ENCODE measurements around the gene SHD.

Gene SHD

DNA sequence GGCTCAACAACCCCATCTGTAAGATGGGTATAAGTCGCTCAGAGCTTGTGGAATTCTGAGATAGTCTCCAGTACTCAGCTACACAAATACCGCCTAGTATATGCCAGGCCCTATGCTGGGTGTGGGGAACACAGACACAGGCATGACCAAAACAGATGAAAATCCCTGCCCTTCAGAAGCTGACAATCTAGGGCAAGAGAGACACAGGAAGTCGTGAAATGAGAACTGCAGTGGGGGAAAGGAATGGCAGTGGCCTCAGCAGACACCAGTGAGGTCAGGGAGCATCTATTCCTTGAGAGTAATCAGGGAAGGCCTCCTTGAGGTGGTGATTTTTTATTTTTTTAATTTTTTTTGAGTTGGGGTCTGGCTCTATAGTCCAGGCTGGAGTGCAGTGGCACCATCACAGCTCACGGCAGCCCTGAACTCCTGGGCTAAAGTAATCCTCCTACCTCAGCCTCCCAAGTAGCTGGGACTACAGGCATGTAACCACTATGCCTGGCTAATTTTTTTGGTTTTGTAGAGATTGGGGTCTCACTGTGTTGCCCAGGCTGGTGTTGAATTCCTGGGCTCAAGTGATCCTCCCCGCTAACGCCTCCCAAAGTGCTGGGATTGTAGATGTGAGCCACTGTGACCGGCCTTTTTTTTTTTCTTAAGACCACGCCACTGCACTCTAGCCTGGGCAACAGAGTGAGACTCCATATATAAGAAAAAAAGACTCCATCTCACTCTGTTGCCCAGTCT, 19.9 kb downstream of the SHD start:
- DNase-seq: no peak

DNA sequence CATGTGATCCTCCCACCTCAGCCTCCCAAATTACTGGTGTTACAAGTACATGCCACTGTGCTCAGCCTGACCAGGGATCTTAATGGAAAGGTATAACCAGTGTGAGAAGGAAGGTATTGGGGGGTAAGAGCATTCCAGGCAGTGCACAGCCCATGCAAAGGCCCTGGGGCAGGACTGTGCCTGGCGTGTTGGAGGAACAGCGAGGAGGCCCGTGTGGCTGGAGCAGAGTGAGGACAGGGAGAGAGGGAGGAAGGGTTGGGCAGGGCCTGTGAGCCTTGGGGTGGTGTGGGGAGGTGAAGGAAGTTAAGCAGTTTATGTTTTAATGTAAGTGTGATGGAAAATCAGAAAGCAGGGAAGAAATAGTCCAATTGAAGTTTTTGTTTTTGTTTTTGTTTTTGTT, 21.5 kb downstream of the SHD start:
- DNase-seq: no peak

DNA sequence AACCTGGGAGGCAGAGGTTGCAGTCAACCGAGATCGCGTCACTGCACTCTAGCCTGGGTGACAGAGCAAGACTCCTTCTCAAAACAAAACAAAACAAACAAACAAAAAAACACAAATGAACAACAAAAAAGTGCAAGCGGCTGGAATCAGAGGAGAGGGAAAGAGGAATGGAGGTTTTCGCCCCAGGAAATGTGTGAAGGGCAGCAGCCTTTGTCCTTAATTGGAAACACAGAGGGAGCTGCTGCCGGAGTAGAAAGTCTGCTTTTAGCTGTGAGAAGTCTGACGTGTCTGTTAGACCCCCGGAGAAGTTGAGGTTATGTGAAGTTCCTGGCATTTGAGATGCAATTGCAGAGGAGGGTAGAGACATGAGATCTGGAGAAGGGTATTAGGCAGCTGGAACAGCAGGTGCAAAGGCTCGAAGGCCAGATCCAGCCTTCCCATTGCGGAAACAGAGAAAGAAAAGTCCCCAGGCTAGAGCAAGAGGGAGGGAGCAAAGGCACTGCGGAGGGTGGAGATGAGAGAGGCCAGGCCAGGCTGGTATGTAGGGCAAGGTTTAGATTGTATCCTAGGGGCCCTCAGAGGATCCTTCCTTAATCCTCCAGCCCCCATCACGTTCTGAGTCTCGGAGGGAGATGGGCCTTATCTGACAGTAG, 22.6 kb downstream of the SHD start:
- no peak for DNase-seq

DNA sequence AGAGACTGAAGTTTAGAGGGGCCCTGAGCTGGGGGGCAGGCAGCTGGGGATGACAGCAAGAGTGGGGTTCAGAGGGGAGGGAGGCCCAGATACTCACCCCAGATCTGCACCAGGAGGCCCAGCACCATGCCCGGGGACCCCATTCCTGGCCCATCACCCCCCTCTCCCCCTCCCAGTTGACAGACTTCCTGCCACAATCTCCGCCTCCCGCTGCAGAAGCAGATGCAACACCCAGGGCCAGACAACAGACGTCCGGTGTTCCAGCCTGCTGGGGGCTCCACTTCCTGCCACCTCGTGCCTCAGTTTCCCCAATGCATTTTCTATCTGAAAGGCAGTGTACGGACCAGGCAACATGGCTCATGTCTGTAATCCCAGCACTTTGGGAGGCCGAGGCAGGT, 23.2 kb downstream of the SHD start, which contains the start of gene TMIGD2:
Gene TMIGD2 (minus strand): TSS at position 147 of the 398 bp plus-strand sequence. CDS start 4 bp downstream, at position 143.
- no peak for DNase-seq

DNA sequence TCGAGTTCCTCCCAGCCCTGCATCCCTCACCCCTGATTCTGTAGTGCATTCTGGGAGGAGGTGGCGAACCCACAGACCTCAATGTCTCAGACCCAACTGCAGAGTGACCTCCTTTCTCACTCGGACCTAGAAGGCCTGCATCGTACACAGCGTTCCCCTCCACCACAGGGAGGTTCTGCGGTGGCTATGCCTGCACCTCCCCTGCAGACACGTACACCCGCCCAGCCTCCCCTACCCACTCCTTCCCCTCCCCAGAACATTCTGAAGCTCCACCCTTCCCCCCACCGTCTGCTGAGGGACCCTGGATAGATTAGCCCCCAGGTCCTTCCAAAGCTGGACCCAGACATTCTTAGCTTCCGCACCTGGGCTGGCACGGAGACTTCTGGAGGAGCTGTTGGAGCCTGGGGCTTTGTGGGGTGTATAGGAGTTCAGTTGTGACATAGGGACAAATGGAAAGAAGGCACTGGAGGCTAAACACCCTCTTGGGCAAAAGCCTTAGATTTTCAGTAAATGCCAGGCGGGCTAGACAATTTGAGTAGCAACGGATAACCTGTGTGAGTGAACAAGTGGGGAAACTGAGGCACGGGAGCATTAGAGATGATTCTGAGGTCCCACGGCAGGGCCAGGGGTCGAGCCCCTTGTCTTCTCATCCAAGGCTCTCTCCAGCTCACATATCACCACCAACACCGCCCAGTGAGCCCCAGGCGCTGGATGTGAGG, 24.9 kb downstream of the SHD start:
- DNase-seq: no peak

DNA sequence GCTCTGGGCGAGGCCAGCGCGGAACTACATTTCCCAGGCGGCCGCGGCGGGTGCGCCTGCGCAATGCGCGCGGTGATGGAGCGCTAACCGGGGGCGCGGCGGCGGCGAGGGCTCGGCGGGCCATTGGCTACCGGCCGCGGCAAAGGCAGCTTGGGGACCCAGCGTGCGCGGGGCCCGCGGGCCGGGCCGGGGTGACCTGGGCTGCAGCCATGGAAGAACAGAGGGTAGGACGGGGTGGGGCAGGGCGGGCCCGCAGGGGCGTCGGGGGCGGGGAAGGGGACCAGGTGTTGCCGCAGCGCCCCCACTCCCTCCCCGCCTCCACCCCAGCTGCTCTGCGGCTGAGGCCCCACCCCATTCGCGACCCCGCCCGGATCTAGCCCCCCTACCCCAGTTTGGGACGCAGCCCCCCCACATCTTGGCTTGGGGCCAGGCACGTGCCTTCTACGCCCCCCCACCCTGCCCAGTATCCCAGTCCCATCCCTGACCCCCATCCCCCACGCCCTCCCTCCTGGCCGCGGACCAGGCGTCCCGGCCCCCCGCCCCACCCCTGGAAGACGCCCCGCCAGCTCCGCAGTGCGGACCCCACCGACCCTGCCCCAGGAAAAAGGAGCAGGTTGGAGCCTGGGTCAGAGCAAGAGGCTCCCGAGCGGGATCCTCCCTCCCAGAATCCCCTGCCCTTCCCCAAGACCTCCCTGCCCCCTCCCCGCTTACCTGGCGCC, 25.6 kb downstream of the SHD start, which contains the start of gene FSD1:
Gene FSD1 (plus strand): TSS at position 61 of the 719 bp plus-strand sequence. CDS start 149 bp downstream, at position 210.
- peak; percentile 59 for DNase-seq

DNA sequence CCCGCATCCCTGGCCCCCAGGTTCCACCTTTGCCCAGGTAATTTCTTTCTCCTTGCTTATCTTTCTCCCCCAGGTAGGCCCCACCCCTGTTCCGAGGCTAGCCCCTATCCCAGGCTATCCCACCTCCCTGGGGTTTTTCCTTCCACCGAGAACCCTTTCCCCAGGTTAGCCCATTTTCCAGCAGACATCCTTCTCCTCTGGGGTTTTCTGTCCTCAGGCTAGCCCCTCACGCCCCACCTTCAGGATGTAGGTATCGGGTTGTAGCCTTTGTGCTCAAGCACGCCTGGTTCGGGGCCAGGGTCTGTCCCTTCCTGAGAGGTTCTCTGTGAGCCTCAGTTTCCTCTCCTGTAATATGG, 26.2 kb downstream of the SHD start:
- no peak for DNase-seq

DNA sequence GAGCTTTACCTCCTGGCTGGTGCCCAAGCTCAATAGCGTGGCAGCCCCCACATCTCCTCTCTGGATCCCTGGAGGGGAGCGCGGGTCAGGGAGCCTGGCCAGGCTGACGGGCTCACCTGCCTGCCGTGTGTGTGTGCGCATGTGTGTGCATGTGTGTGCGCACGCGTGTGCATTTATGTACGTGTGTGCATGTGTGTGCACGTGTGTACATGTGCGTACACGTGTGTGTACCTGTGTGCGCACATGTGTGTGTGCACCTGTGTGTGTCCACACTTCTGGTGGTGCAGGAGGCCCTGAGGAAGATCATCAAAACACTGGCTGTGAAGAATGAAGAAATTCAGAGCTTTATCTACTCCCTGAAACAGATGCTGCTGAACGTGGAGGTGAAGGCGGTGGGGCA, 26.6 kb downstream of the SHD start:
- no peak for DNase-seq

DNA sequence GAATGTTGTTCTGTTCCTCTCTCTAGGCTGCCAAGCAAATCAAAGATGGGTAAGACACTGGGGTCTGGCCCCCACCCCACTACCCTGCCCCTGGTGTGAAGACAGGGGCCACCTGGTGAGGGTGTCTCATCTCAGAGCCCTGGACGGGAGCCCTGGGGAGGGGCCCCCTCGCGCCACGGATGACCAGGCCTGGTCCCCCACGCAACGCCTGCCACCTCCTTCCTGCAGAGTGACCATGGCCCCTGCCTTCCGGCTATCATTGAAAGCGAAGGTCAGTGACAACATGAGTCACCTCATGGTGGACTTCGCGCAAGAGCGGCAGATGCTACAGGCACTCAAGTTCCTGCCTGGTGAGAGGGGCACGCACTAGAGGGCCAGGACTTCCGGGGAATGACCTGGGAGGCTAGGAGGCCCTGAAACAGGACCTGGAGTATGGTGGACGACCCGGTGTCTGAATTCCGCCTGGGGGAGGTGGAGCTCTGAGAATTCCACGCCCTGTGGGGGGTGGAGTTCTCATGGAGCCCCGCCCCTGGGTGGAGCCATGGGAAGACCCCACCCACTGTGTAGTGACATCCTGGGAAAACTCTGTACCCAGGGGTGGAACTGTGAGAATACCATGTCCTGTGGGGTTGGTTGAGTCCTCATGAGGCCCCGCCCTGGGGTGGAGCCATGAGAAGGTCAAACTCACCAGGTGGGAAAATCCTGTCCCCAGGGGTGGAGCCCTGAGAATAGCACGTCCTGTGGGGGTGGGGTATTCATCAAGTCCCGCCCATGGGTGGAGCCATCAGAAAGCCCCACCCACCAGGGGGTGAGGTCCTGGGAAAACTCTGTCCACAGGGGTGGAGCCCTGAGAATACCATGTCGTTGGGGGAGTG, 31.4 kb downstream of the SHD start:
- peak; percentile 24 for DNase-seq

DNA sequence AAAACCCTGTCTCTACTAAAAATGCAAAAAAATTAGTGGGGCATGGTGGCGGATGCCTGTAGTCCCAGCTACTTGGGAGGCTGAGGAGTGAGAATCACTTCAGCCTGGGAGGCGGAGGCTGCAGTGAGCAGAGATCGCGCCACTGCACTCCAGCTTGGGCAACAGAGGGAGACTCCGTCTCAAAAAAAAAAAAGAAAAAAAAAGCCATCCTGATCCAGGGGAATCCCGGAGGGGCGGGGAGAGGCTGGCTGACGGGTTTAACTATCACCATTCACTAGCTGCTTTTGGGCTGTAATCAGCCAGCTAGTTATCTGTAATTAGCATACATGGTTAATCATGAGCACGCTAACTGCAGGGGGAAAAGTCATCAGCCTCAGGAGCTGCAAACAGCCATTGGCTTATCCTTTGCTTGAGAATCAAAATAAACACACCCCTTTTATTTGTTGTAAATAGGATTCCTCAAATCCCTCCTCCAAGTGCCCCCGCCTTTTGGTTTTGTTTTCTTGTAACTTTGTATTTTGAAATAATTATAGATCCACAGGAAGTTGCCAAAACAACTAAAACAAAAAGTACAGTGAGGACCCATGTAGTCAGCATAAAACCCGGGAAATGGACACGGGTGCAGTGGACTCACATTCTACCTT, 34.9 kb downstream of the SHD start:
- peak; percentile 49 for DNase-seq

DNA sequence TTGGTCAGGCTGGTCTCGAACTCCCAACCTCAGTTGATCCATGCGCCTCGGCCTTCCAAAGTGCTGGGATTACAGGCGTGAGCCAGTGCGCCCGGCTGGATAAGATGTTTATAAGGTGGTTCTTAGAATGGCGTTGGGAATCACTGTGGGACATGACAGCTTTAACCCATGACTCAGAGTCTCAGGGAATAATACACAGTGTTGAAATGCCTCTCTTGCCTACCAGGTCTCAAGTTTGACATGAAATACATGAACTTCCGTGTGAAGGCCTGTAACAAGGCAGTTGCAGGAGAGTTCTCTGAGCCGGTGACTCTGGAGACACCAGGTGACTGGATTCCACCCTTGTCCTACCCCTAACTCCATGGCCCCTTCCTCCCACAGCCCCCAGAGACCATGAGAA, 37.9 kb downstream of the SHD start:
- DNase-seq: no peak

DNA sequence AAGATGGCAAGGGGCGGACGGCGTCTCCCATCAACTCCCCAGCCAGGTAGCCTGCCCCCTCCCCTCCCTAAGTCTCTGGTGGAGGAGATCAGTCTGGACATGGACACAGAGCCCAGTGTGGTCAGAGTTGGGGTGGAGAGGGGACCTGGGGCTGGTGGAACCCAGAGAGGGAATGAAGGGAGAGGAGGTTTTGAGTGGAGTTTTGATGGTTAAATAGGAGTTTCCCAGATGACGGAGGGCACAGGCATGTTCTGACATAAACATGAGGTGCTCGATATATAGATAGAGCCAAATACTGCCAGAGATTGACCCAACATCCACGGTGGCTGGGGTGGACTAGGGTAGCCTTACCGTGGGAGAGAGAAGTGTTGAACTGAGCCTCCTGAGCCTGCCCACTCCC, 39.4 kb downstream of the SHD start:
- no peak for DNase-seq

DNA sequence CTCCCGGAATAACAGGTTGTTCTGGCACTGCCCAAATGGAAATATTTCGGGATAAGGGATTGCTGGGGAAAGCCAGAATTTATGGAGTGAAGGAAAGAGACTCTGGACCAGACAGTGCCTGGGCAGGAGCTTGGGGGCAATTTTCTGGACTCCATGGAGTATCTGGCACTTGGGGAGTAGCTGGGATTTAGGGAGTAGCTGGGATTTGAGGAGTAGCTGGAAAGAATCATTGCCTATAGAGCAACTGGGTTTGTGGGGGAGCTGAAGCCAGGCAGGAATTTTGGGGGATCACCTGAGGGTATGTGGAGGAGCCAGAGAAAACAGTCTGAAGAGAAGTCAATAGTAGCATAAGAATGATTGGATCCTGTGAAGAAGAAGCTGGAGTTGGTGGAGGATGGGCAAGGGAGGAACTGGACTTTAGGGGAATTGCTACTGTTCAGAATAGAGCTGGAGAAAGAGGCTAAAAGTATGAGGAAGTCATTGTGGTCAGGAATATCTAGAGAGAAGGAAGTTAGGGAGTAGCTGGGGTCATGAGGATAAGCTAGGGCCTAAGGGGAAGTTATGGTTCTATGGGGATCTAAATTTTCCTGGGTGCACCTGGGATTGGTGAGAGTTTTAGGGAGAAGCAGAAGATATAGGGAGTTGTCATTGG, 40.1 kb downstream of the SHD start:
- DNase-seq: no peak

DNA sequence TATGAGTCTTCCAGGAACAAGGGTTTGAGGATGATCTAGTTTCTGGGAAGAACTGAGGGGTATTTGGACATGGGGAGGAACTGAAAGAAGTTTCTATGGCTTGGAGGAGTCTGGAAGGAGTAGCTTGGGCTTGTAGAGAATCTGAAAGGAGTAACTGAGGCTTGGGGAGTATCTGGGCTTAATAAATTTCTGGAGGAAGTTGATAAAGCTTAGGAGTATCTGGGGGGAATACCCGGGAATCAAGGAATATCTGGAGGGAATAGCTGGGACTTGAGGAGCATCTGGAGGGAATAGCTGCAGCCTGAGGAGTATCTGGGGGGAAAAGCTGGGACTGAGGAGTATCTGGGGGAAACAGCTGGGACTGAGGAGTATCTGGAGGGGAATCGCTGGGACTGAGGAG, 41.4 kb downstream of the SHD start:
- DNase-seq: no peak

DNA sequence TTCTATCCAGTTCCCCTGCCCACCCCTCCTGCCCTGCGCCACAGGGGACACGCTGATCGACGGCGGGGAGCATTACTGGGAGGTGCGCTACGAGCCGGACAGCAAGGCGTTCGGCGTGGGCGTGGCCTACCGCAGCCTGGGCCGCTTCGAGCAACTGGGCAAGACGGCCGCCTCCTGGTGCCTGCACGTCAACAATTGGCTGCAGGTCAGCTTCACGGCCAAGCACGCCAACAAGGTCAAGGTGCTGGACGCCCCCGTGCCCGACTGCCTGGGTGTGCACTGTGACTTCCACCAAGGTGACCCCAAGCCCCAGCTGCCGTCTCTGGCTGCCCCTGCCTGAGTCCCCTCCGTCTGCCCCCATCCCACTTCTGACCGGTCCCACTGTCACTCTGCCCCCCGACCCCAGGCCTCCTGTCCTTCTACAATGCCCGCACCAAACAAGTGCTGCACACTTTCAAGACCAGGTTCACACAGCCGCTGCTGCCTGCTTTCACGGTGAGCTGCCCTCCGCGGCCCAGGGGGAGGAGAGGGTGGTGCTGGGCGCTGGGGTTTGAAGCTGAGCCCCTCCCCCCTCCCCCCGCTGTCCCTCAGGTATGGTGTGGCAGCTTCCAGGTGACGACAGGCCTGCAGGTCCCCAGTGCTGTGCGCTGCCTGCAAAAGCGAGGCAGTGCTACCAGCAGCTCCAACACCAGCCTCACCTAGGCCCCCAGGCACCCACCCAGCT, 44.0 kb downstream of the SHD start:
- DNase-seq: no peak

DNA sequence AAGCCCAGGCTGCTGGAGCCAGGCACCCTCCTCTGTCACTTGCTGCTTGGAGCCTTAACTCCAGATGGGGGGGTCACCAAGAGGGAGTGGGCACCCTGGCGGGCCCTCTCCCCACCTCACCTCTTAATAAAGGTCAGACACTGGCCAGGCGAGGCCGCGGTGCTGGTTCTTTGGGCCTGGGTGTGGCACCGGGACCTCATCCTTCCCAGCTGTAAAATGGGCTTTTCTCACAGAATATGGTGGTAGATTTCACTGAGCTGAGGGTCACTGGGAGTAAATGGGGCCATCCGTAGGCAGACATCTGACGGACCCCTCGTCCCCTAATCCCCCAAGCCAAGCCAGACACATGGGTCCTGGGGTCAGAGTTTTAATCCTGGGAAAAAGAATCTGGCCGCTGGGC, 44.6 kb downstream of the SHD start:
- no peak for DNase-seq

DNA sequence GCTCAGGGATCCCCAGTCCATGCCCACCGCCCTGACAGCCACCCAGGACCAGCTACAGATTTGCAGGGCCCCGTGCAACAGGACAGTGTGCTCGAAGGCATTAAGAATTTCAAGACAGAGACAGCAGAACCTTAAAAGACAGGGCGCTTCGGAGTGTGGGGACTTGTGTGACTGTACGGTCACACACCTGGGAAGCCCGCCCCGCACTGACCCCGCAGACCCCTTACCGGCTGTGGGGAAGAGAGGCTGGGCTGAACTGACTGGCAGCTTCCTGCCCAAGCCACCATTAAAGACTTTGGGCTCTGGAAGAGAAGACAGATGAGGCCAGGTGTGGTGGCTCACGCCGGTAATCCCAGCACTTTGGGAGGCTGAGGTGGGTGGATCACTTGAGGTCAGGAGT, 45.2 kb downstream of the SHD start:
- no peak for DNase-seq

DNA sequence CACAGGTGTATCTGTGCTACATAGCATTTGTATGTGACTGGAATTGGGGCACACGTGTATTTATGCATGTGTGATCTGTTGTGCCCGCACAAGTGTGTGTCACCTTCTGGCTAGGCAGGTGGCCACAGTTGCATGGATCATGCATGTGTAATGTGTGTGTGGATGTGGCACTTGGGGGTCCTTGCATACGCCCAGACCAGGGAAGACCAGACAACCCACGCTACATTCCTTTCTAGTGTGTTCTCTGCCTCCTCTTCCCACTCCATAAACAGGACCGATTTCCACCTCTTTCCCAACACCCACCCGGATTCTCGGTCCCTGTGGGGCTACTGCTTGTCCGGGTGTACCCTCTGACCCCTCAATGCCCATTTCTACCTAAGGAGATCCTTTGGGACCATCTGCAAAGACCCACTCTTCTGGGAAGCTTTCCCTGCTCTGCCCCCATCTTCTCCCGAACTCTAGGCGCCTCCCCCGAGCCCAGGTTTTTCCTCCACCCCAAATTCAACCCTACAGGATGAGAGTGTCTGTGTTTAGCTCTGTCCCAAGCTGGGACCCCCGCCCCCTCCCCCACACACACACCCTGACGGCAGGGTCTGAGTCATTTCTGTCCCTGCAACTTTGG, 47.3 kb downstream of the SHD start:
- no peak for DNase-seq

DNA sequence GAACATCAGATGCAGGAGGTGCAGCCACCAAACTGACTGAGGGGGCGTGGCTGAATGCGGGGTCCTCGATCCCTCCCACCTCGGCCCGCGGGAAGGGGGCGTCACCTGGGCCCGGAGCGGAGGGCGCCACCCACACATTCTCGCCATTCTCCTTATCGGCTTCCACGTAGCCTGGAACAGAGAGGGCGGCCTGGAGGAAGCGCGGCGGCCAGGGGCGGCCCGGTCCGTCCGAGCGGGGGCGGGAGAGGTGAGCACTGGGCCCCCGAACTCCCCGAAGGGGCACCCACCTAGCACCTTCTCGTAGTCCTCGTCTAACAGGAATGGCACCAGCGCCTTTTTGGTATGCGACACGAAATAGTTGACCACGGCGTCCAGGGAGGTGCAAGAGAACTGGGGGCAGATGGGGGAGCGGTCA, 47.8 kb downstream of the SHD start:
- peak; percentile 43 for DNase-seq
